ENCODE results near the gene USP21.

The USP21 gene

GRCh38 chr1:161196111-161196510 lies 36.8 kb downstream of the USP21 start:
- TF ChIP-seq CTCF (conservative IDR thresholded peaks at IDR 0.05) = no peak
- no peak overlapping the region for H3K27ac ChIP-seq

- no peak overlapping the region for H3K27ac ChIP-seq
- TF ChIP-seq CTCF (conservative IDR thresholded peaks at IDR 0.05) = no peak
Observed at GRCh38 chr1:161196521-161197451, 37.5 kb downstream of the USP21 start.

DNA sequence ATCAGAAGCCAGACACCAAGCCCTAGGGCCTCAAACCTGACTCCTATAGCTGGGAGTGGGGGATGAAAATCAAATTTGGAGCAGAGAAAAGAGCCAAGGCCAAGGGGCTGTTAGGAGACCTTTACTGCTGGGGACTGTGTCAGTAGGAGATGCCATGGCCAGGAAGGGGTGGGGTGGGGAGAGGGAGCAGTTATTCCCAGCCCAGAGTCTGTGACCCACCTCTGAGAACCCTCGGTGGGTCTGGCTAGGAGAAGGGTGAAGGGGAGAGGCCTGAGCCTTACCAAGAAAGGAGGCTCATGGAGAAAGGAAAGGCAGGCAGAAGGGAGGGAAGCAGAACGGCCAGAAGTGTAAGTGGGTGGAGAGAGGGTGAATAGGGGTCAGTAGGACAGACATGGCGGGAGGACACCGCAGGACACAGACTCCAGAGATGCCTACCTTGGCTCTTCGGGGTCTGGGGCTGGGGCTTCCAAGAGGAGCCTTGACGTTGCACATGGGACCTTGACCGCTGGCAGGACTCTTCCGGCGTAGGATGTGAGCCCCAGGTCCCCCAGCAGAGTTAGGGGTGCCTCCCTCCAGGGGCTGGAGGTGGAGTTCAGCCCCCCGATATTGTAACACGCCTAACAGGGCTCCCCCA lies 38.4 kb downstream of the USP21 start:
- no peak overlapping the region for H3K27ac ChIP-seq
- TF ChIP-seq CTCF (conservative IDR thresholded peaks at IDR 0.05) = no peak

GRCh38 chr1:161198194-161198896 lies 39.0 kb downstream of the USP21 start:
- no peak for TF ChIP-seq CTCF (conservative IDR thresholded peaks at IDR 0.05)
- H3K27ac ChIP-seq = no peak overlapping the region

- no peak for TF ChIP-seq CTCF (conservative IDR thresholded peaks at IDR 0.05)
- no peak within 1 kb of the TSS for H3K27ac ChIP-seq
Observed at GRCh38 chr1:161198897-161199431, 39.7 kb downstream of the USP21 start, which contains the start of gene ADAMTS4. Gene ADAMTS4, minus strand, starts transcription at chr1:161199054. Its CDS starts 427 bp downstream, at chr1:161198627.

DNA sequence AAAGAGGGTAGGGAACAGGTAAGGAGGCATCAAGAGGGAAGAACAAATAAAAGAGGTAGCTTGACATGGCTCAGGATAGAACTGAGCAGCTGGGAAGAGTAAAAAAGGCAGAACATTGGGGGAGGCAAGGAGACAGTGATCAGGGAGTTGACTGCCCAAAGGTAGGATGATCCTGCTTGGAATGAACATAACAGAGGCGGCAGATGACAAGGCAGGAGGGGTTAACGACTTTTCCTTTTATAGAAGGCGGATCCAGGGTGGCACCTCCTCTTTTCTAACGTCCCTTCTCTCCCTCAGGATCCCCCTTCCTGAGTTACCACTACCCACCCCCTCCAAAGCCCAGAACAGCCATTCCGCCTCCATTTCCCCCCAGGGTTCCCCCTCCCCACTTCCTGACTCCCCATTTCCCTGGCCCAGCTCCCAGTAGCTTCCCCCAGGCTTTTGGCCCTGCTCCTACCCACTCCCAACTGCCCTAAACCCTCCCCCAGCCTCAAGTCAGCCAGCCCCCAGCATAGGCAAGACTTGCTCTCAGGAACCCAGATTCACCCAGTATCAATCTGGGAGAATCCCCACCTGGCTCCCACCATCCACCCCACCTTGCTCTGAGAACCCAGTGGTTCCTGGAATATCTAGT lies 40.3 kb downstream of the USP21 start:
- TF ChIP-seq CTCF (conservative IDR thresholded peaks at IDR 0.05) = no peak
- no peak overlapping the region for H3K27ac ChIP-seq
